ENCODE results near the gene RAB5B. TPM values are rescaled to one million over a fixed set of nuclear protein-coding genes. Genes with fewer than 3 reads are reported as not detected.
"Not testable (repeated sequence)": the region's sequence is repeated elsewhere in the genome, so short reads cannot be mapped to it uniquely, and the experiment has no call there.

Gene RAB5B
- polyA plus RNA-seq, 4 donors = 155 to 162 (median 160) TPM

- DNase-seq (ENCODE audit: low read depth in 4 of 4, low spot score in 2 of 4) = not testable (repeated sequence)
Measured at GRCh38 chr12:56042430-56042813, 68.5 kb downstream of the RAB5B start.

- no peak for DNase-seq (ENCODE audit: low read depth in 4 of 4, low spot score in 2 of 4)
Measured at GRCh38 chr12:56042843-56043242, 69.0 kb downstream of the RAB5B start.

Other genes starting within 250 kb of the RAB5B start
- gene CD63, start 245.1 kb upstream of the RAB5B start, polyA plus RNA-seq (ENCODE audit: insufficient read length in 4 of 4) = 100 to 1,000 TPM; 607 to 729 (median 660) TPM
- 10 to 100 TPM; 18.2 to 29.2 (median 23.1) TPM for gene GDF11, start 231.0 kb upstream of the RAB5B start, polyA plus RNA-seq (ENCODE audit: insufficient read length in 4 of 4)
- 100 to 1,000 TPM in 3 of 4 donors, 10 to 100 TPM in 1; 98.8 to 156 (median 114) TPM for gene SARNP, start 156.4 kb upstream of the RAB5B start, polyA plus RNA-seq (ENCODE audit: insufficient read length in 4 of 4)
- 10 to 100 TPM; 27.9 to 37.4 (median 31.0) TPM for gene ORMDL2, start 156.0 kb upstream of the RAB5B start, polyA plus RNA-seq (ENCODE audit: insufficient read length in 4 of 4)
- 10 to 100 TPM; 40.0 to 51.0 (median 45.3) TPM for gene DNAJC14, start 144.5 kb upstream of the RAB5B start, polyA plus RNA-seq (ENCODE audit: insufficient read length in 4 of 4)
- 1 to 10 TPM in 2 of 4 donors, under 1 TPM in 2; 0.69 to 1.2 (median 1.0) TPM for gene MMP19, start 131.1 kb upstream of the RAB5B start, polyA plus RNA-seq (ENCODE audit: insufficient read length in 4 of 4)
- gene PYM1, start 46.2 kb upstream of the RAB5B start, polyA plus RNA-seq (ENCODE audit: insufficient read length in 4 of 4) = 10 to 100 TPM; 34.9 to 41.9 (median 36.4) TPM
- 10 to 100 TPM; 15.8 to 26.4 (median 21.8) TPM for gene DGKA, start 42.9 kb upstream of the RAB5B start, polyA plus RNA-seq (ENCODE audit: insufficient read length in 4 of 4)
- 1 to 10 TPM; 3.3 to 4.6 (median 4.2) TPM for gene PMEL, start 8.0 kb upstream of the RAB5B start, polyA plus RNA-seq (ENCODE audit: insufficient read length in 4 of 4)
- gene CDK2, start 7.2 kb upstream of the RAB5B start, polyA plus RNA-seq (ENCODE audit: insufficient read length in 4 of 4) = 10 to 100 TPM; 52.0 to 75.1 (median 67.0) TPM
- gene SUOX, start 23.2 kb downstream of the RAB5B start, polyA plus RNA-seq (ENCODE audit: insufficient read length in 4 of 4) = 10 to 100 TPM; 40.9 to 57.7 (median 52.6) TPM
- gene IKZF4, start 47.0 kb downstream of the RAB5B start, polyA plus RNA-seq (ENCODE audit: insufficient read length in 4 of 4) = 10 to 100 TPM; 13.9 to 26.8 (median 19.6) TPM
- 100 to 1,000 TPM; 119 to 541 (median 268) TPM for gene RPS26, start 67.8 kb downstream of the RAB5B start, polyA plus RNA-seq (ENCODE audit: insufficient read length in 4 of 4)
- 100 to 1,000 TPM in 1 of 4 donors, 10 to 100 TPM in 3; 57.6 to 108 (median 87.7) TPM for gene ERBB3, start 106.1 kb downstream of the RAB5B start, polyA plus RNA-seq (ENCODE audit: insufficient read length in 4 of 4)
- gene PA2G4, start 130.5 kb downstream of the RAB5B start, polyA plus RNA-seq (ENCODE audit: insufficient read length in 4 of 4) = 100 to 1,000 TPM; 148 to 165 (median 156) TPM
- 1,000 to 10,000 TPM; 4,437 to 5,971 (median 5,319) TPM for gene RPL41, start 142.6 kb downstream of the RAB5B start, polyA plus RNA-seq (ENCODE audit: insufficient read length in 4 of 4)
- 1 to 10 TPM; 5.8 to 8.4 (median 6.2) TPM for gene ZC3H10, start 144.2 kb downstream of the RAB5B start, polyA plus RNA-seq (ENCODE audit: insufficient read length in 4 of 4)
- gene ESYT1, start 154.2 kb downstream of the RAB5B start, polyA plus RNA-seq (ENCODE audit: insufficient read length in 4 of 4) = 10 to 100 TPM; 74.7 to 87.1 (median 75.3) TPM
- gene MYL6B, start 178.5 kb downstream of the RAB5B start, polyA plus RNA-seq (ENCODE audit: insufficient read length in 4 of 4) = 100 to 1,000 TPM; 158 to 212 (median 171) TPM
- 1,000 to 10,000 TPM; 1,610 to 2,370 (median 1,767) TPM for gene MYL6, start 184.3 kb downstream of the RAB5B start, polyA plus RNA-seq (ENCODE audit: insufficient read length in 4 of 4)
- 100 to 1,000 TPM in 3 of 4 donors, 10 to 100 TPM in 1; 97.5 to 151 (median 128) TPM for gene SMARCC2, start 215.4 kb downstream of the RAB5B start, polyA plus RNA-seq (ENCODE audit: insufficient read length in 4 of 4)
- gene RNF41, start 247.8 kb downstream of the RAB5B start, polyA plus RNA-seq (ENCODE audit: insufficient read length in 4 of 4) = 10 to 100 TPM; 44.0 to 46.6 (median 45.4) TPM

Measured in left renal cortex interstitium (tissue), 4 donors.